ENCODE data around the gene SLC35E1. TPM values are rescaled to one million over a fixed set of nuclear protein-coding genes. Genes with fewer than 3 reads are reported as not detected.
A peak's percentile ranks its signal among the peaks of the same experiment; 100 is the strongest.

The SLC35E1 gene
- total RNA-seq, 1 experiment from 2014 or later = 43.5 TPM

GRCh38 chr19:16518483-16519229 is 53.6 kb downstream of the SLC35E1 start:
- CTCF ChIA-PET = no interaction called here
- no peaks in the 10 kb centered on the region; the same call in 1 of the 2 replicates for H3K36me3 ChIP-seq (ENCODE audit: control insufficient read depth, insufficient read depth, low read length)

GRCh38 chr19:16518061-16518460 is 54.2 kb downstream of the SLC35E1 start:
- Histone ChIP-seq H3K27me3 (ENCODE audit: control insufficient read depth, insufficient read depth, low read length) (no peaks in the 10 kb centered on the region), H3K4me3 (ENCODE audit: low read depth in 2 of 2, low read length in 2 of 2) (no peak overlapping the region), H3K36me3 (ENCODE audit: control insufficient read depth, insufficient read depth, low read length) (no peaks in the 10 kb centered on the region; the same call in 1 of the 2 replicates), H3K9me3 (ENCODE audit: control insufficient read depth, insufficient read depth, low read depth, low read length) (no peaks in the 10 kb centered on the region), H3K4me1 (ENCODE audit: control insufficient read depth, insufficient read depth, low read length) (no peaks in the 10 kb centered on the region), H3K27ac (ENCODE audit: low read length) (no peak overlapping the region)
- ChIA-PET CTCF (interaction anchor here (0.5 to 0.6 kb wide), 2 partner anchors 11 to 64 kb away, joined by 3 to 4 read pairs; no protein-coding TSS in a partner anchor), POLR2A (interaction anchor here (0.6 kb wide), 1 partner anchor 30 kb away, joined by 7 read pairs; no protein-coding TSS in a partner anchor)
- ATAC-seq (no peak), DNase-seq (ENCODE audit: low read depth, low spot score) (no peak)
- intact Hi-C loops (cut with micrococcal nuclease; ENCODE audit: unreplicated experiment) (no loop called here), in situ Hi-C loops (cut with HindIII; ENCODE audit: low pct_unique_long_range_greater_than_20kb, low sequenced_read_pairs) (no loop called here)
- TF ChIP-seq, protein P1, sequence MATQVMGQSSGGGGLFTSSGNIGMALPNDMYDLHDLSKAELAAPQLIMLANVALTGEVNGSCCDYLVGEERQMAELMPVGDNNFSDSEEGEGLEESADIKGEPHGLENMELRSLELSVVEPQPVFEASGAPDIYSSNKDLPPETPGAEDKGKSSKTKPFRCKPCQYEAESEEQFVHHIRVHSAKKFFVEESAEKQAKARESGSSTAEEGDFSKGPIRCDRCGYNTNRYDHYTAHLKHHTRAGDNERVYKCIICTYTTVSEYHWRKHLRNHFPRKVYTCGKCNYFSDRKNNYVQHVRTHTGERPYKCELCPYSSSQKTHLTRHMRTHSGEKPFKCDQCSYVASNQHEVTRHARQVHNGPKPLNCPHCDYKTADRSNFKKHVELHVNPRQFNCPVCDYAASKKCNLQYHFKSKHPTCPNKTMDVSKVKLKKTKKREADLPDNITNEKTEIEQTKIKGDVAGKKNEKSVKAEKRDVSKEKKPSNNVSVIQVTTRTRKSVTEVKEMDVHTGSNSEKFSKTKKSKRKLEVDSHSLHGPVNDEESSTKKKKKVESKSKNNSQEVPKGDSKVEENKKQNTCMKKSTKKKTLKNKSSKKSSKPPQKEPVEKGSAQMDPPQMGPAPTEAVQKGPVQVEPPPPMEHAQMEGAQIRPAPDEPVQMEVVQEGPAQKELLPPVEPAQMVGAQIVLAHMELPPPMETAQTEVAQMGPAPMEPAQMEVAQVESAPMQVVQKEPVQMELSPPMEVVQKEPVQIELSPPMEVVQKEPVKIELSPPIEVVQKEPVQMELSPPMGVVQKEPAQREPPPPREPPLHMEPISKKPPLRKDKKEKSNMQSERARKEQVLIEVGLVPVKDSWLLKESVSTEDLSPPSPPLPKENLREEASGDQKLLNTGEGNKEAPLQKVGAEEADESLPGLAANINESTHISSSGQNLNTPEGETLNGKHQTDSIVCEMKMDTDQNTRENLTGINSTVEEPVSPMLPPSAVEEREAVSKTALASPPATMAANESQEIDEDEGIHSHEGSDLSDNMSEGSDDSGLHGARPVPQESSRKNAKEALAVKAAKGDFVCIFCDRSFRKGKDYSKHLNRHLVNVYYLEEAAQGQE (IDR thresholded peaks at IDR 0.05; ENCODE audit: insufficient read depth in 1 of 2, low read depth in 2 of 2, low read length in 1 of 2) = no peak
- TF ChIP-seq POLR2AphosphoS5 (IDR thresholded peaks at IDR 0.05; ENCODE audit: low read depth, low read length) (no peak), TCF7L2 (IDR thresholded peaks at IDR 0.05; ENCODE audit: low read depth, low read length) (no peak), SIN3A (IDR thresholded peaks at IDR 0.05; ENCODE audit: borderline replicate concordance, insufficient read depth, low read depth, low read length) (no peak)
- TF ChIP-seq, protein P2, sequence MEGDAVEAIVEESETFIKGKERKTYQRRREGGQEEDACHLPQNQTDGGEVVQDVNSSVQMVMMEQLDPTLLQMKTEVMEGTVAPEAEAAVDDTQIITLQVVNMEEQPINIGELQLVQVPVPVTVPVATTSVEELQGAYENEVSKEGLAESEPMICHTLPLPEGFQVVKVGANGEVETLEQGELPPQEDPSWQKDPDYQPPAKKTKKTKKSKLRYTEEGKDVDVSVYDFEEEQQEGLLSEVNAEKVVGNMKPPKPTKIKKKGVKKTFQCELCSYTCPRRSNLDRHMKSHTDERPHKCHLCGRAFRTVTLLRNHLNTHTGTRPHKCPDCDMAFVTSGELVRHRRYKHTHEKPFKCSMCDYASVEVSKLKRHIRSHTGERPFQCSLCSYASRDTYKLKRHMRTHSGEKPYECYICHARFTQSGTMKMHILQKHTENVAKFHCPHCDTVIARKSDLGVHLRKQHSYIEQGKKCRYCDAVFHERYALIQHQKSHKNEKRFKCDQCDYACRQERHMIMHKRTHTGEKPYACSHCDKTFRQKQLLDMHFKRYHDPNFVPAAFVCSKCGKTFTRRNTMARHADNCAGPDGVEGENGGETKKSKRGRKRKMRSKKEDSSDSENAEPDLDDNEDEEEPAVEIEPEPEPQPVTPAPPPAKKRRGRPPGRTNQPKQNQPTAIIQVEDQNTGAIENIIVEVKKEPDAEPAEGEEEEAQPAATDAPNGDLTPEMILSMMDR (IDR thresholded peaks at IDR 0.05) = no peak
- BruUV-seq (replicated peaks) = TSS peak; percentile 95

More at GRCh38 chr19:16518483-16519229, 53.6 kb downstream of the SLC35E1 start:
- TF ChIP-seq POLR2AphosphoS5 (IDR thresholded peaks at IDR 0.05; ENCODE audit: low read depth, low read length) = peak; percentile 39; the same call in 1 of the 2 replicates
- TF ChIP-seq, protein P2 (IDR thresholded peaks at IDR 0.05) = no peak
- H3K4me1 ChIP-seq (ENCODE audit: control insufficient read depth, insufficient read depth, low read length) = no peaks in the 10 kb centered on the region
- DNase-seq (ENCODE audit: low read depth, low spot score) = no peak
- H3K27ac ChIP-seq (ENCODE audit: low read length) = no peak overlapping the region
- no peak for ATAC-seq
- intact Hi-C loops (cut with micrococcal nuclease; ENCODE audit: unreplicated experiment) = no loop called here
- POLR2A ChIA-PET = interaction anchor here (0.6 kb wide), 1 partner anchor 31 kb away, joined by 7 read pairs; no protein-coding TSS in a partner anchor
- no peak overlapping the region for H3K4me3 ChIP-seq (ENCODE audit: low read depth in 2 of 2, low read length in 2 of 2)
- H3K9me3 ChIP-seq (ENCODE audit: control insufficient read depth, insufficient read depth, low read depth, low read length) = no peaks in the 10 kb centered on the region
- no peaks in the 10 kb centered on the region for H3K27me3 ChIP-seq (ENCODE audit: control insufficient read depth, insufficient read depth, low read length)
- no TSS peak for BruUV-seq (replicated peaks)
- in situ Hi-C loops (cut with HindIII; ENCODE audit: low pct_unique_long_range_greater_than_20kb, low sequenced_read_pairs) = no loop called here
